Panc1 (cell line): ENCODE results near the gene ZFP1. TPM values are rescaled to one million over a fixed set of nuclear protein-coding genes. Genes with fewer than 3 reads are reported as not detected.

Source experiments
- ATAC-seq: fragments of 200-7000 bp; cut with Tn5 transposase; 2 replicates; pipeline ENCODE4 v1.9.1; 2020; ENCODE audit warnings: mild to moderate bottlenecking, moderate library complexity
- BruUV-seq: library from RNA; stranded (reverse); fragments of 400-500 nt; replicated peaks from 2 replicates; lab custom pipeline; 2021; lab: Mats Ljungman, UMichigan
- CTCF ChIA-PET: fragments of 300-600 bp; sonication (Branson Sonifier 250); formaldehyde crosslinking; loops from one replicate; lab custom pipeline; 2022; ENCODE audit warnings: antibody characterized with exemption; lab: Charles Lee
- POLR2A ChIA-PET: fragments of 300-600 bp; sonication (Branson Sonifier 250); formaldehyde crosslinking; loops from one replicate; lab custom pipeline; 2022; ENCODE audit warnings: antibody characterized with exemption; lab: Charles Lee
- DNase-seq: peaks from one replicate; pipeline ENCODE4 v3.0.0-alpha.2; 2010; ENCODE audit warnings: low read depth, low spot score
- H3K27ac ChIP-seq: 2 replicates; pipeline ENCODE4 v1.5.1; 2011; ENCODE audit warnings: mild to moderate bottlenecking, low read length, inconsistent platforms
- H3K27me3 ChIP-seq: fragments of 200-500 bp; sonication (Bioruptor generic); 2 replicates; pipeline ENCODE4 v1.6.0; 2014; ENCODE audit warnings: low read length, inconsistent platforms; ENCODE audit not compliant: control insufficient read depth, insufficient read depth
- H3K36me3 ChIP-seq: fragments of 200-500 bp; sonication (Bioruptor generic); 2 replicates; pipeline ENCODE4 v1.5.1; 2014; ENCODE audit warnings: inconsistent platforms, mild to moderate bottlenecking, low read length, moderate library complexity; ENCODE audit not compliant: control insufficient read depth, insufficient read depth
- H3K4me1 ChIP-seq: 2 replicates; pipeline ENCODE4 v1.5.1; 2011; ENCODE audit warnings: inconsistent platforms, mild to moderate bottlenecking, low read length, moderate library complexity; ENCODE audit not compliant: control insufficient read depth, insufficient read depth
- H3K4me3 ChIP-seq, 2 experiments: 2 replicates each; pipeline ENCODE4 v1.5.1; 2011 to 2012; ENCODE audit warnings: low read depth in 2 of 2, low read length in 2 of 2, mild to moderate bottlenecking in 2 of 2, inconsistent platforms in 1 of 2, moderate library complexity in 1 of 2
- H3K9me3 ChIP-seq: fragments of 200-500 bp; sonication (Bioruptor generic); 2 replicates; pipeline ENCODE4 v1.5.1; 2014; ENCODE audit warnings: low read depth, mild to moderate bottlenecking, inconsistent platforms, low read length, moderate library complexity; ENCODE audit not compliant: control insufficient read depth, insufficient read depth
- POLR2AphosphoS5 ChIP-seq: IDR thresholded peaks from 2 replicates; pipeline ENCODE4 v1.6.1; 2012; ENCODE audit warnings: mild to moderate bottlenecking, low read depth, low read length, moderate library complexity
- SIN3A ChIP-seq: IDR thresholded peaks from 2 replicates; pipeline ENCODE4 v1.6.1; 2012; ENCODE audit warnings: low read depth, mild to moderate bottlenecking, low read length, moderate library complexity, borderline replicate concordance; ENCODE audit not compliant: insufficient read depth
- TCF7L2 ChIP-seq: IDR thresholded peaks from 2 replicates; pipeline ENCODE4 v1.6.1; 2011; ENCODE audit warnings: mild to moderate bottlenecking, low read depth, low read length, inconsistent platforms
- in situ Hi-C: cut with HindIII; loops from 2 replicates; pipeline ENCODE4 v1.10.0; 2016; ENCODE audit warnings: low sequenced_read_pairs, low pct_unique_long_range_greater_than_20kb
- intact Hi-C: fragments of 100-400 bp; cut with micrococcal nuclease; formaldehyde crosslinking; loops from one replicate; pipeline ENCODE4 v1.10.0; 2022; ENCODE audit not compliant: unreplicated experiment
- total RNA-seq: library from RNA; stranded (reverse); gene quantifications from one replicate; pipeline ENCODE4 v1.2.1, GENCODE V29; 2021; ENCODE audit not compliant: unreplicated experiment
- TF ChIP-seq, protein P1 (sequence below): fragments of 450-650 bp; IDR thresholded peaks from 2 replicates; pipeline ENCODE4 v1.5.1; 2017; ENCODE audit warnings: mild to moderate bottlenecking
- TF ChIP-seq, protein P2 (sequence below), 2 experiments: IDR thresholded peaks; 2 replicates each; pipeline ENCODE4 v1.6.1; 2011 to 2012; ENCODE audit warnings: low read depth in 2 of 2, control low read depth in 1 of 2, low read length in 1 of 2, mild to moderate bottlenecking in 1 of 2, moderate library complexity in 1 of 2; ENCODE audit not compliant: insufficient read depth in 1 of 2

Gene ZFP1
- total RNA-seq, 1 experiment from 2014 or later = 10.0 TPM

DNA sequence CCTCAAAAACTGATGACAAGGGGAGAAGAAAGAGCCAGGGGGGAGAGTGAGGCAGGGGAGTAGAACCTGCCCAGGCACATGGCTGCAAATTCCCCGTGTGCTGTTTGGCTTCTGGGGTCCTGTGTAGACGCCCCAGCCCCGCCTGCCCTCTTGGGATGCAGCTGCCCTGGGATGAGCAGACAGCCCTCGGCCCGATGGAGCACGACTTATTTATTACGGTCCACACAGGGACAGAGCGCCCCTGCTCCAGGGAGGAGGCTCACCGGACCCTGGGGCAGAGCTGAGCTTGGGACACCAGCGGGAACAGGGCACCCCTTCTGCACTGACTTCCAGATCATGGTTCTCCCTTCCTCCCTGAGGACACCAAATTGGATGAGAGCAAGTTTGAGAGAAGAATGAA is 40.8 kb upstream of the ZFP1 start:
- H3K9me3 ChIP-seq = no peaks in the 10 kb centered on the region
- intact Hi-C loops = no loop called here
- H3K4me1 ChIP-seq = peaks cover 52% of the 10 kb centered on the region
- H3K4me3 ChIP-seq = no peak overlapping the region
- H3K36me3 ChIP-seq = no peaks in the 10 kb centered on the region
- CTCF ChIA-PET = no interaction called here
- H3K27ac ChIP-seq = peak overlapping the region; percentile 86
- no peaks in the 10 kb centered on the region for H3K27me3 ChIP-seq
- ATAC-seq (no peak), DNase-seq (no peak)
- POLR2A ChIA-PET = no interaction called here
- no TSS peak for BruUV-seq
- TF ChIP-seq, protein P1, sequence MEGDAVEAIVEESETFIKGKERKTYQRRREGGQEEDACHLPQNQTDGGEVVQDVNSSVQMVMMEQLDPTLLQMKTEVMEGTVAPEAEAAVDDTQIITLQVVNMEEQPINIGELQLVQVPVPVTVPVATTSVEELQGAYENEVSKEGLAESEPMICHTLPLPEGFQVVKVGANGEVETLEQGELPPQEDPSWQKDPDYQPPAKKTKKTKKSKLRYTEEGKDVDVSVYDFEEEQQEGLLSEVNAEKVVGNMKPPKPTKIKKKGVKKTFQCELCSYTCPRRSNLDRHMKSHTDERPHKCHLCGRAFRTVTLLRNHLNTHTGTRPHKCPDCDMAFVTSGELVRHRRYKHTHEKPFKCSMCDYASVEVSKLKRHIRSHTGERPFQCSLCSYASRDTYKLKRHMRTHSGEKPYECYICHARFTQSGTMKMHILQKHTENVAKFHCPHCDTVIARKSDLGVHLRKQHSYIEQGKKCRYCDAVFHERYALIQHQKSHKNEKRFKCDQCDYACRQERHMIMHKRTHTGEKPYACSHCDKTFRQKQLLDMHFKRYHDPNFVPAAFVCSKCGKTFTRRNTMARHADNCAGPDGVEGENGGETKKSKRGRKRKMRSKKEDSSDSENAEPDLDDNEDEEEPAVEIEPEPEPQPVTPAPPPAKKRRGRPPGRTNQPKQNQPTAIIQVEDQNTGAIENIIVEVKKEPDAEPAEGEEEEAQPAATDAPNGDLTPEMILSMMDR = no peak
- in situ Hi-C loops = no loop called here

DNA sequence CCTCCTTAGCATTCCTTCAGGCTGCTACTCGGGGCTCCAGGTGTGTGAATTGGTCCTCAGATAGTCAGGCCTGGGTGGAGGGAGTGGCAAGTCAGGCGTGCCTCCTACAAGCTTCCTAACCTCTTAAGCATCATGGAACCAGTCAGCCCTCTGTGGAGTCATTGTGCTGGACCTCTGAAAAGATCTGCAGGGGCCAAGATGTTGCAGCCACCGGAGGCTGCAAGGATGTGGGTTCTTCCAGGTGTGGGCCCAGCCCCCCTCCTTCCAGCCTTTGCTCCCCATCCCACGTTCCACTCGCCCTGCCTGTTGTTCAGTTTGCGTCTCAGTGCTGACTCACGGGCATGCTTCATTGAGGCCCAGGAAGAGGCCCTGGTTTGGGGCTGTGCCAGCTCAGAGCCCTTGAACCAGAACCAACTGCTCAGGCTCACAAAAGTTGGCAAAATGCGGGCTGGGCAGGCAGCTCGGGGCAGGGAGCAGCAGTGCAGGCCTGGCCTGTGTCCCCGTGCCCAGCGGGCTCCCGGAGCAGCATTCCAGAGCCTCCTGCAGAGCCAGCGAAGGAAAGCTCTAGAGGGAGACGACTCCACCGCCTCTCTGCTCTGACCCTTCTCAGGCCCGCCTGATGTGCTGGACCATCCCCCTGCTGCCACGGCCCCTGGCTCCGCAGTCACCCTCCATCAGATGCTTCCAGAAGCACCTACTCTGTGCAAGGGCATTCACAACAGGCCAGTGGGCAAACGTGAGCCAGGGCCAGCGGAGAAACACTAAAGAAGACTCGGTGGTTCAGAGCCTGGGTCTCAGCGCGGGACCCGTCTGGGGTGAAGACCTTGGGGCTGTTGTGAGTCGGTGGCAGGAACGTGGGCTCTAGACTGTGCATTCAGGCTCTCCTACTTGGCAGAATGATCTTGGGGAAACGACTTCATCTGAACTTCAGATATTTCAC is 39.3 kb upstream of the ZFP1 start:
- TF ChIP-seq POLR2AphosphoS5 = peak; percentile 48; the same call in 1 of the 2 replicates
- TF ChIP-seq, protein P2, sequence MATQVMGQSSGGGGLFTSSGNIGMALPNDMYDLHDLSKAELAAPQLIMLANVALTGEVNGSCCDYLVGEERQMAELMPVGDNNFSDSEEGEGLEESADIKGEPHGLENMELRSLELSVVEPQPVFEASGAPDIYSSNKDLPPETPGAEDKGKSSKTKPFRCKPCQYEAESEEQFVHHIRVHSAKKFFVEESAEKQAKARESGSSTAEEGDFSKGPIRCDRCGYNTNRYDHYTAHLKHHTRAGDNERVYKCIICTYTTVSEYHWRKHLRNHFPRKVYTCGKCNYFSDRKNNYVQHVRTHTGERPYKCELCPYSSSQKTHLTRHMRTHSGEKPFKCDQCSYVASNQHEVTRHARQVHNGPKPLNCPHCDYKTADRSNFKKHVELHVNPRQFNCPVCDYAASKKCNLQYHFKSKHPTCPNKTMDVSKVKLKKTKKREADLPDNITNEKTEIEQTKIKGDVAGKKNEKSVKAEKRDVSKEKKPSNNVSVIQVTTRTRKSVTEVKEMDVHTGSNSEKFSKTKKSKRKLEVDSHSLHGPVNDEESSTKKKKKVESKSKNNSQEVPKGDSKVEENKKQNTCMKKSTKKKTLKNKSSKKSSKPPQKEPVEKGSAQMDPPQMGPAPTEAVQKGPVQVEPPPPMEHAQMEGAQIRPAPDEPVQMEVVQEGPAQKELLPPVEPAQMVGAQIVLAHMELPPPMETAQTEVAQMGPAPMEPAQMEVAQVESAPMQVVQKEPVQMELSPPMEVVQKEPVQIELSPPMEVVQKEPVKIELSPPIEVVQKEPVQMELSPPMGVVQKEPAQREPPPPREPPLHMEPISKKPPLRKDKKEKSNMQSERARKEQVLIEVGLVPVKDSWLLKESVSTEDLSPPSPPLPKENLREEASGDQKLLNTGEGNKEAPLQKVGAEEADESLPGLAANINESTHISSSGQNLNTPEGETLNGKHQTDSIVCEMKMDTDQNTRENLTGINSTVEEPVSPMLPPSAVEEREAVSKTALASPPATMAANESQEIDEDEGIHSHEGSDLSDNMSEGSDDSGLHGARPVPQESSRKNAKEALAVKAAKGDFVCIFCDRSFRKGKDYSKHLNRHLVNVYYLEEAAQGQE (IDR thresholded peaks at IDR 0.05; ENCODE audit: insufficient read depth in 1 of 2, low read depth in 2 of 2, low read length in 1 of 2) = no peak
- TF ChIP-seq TCF7L2 = no peak
- TF ChIP-seq, protein P1 = no peak
- 0 out of 2 replicates have a peak, but pooled peaks have one; percentile 48 for TF ChIP-seq SIN3A
- H3K4me3 ChIP-seq = peak overlapping the region in 1 of 2 experiments; percentile 15; a peak in 1 of 4 replicates
- ChIA-PET CTCF (interaction anchor here (3.0 kb wide), 1 partner anchor 111 kb away, joined by 25 read pairs; the partner anchor contains the start of gene ZNRF1), POLR2A (interaction anchor here (0.6 to 0.7 kb wide), 3 partner anchors 67 to 394 kb away, joined by 3 to 12 read pairs (median 11); no protein-coding TSS in a partner anchor)
- H3K27me3 ChIP-seq = no peaks in the 10 kb centered on the region
- in situ Hi-C loops = no loop called here
- intact Hi-C loops = no loop called here
- no peaks in the 10 kb centered on the region for H3K36me3 ChIP-seq
- peaks cover 54% of the 10 kb centered on the region for H3K4me1 ChIP-seq
- peak overlapping the region; percentile 86 for H3K27ac ChIP-seq
- ATAC-seq = peak; percentile 70
- no TSS peak for BruUV-seq
- no peak for DNase-seq
- no peaks in the 10 kb centered on the region for H3K9me3 ChIP-seq
